ENCODE results near the gene PCDH15.
A peak's percentile ranks its signal among the peaks of the same experiment; 100 is the strongest.

The PCDH15 gene

DNA sequence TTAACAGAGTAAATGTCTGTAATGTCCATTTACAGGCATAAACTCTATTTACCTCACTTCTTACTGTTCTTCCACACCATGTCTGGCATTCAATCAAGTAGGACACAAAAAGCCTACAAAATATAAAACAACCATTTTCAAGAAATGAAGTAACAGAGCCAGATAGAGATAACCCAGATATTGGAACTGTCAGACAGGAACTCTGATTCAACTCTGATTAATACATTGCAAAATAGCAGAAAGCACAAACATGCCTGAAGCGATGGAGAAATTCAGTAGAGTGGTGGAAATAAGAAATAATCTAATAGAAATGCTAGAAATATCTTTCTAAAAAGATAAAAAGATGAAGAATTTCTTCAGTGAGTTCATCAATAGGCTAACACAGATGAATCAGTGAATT lies 964.4 kb downstream of the PCDH15 start:
- no peak for TF ChIP-seq CTCF (IDR thresholded peaks at IDR 0.05; ENCODE audit: insufficient read depth, low read length, poor library complexity, severe bottlenecking)
- H3K4me3 ChIP-seq (replicated peaks; ENCODE audit: low read depth, low read length): no peak overlapping the region
- no peak for DNase-seq (ENCODE audit: extremely low read depth, insufficient read length)
- H3K27me3 ChIP-seq (replicated peaks; ENCODE audit: control insufficient read depth, insufficient read depth, low read length): no peaks in the 10 kb centered on the region
- no peaks in the 10 kb centered on the region for H3K36me3 ChIP-seq (ENCODE audit: control insufficient read depth, insufficient read depth, low read length)

GRCh38 chr10:53833908-53834307 lies 967.1 kb downstream of the PCDH15 start:
- Histone ChIP-seq H3K36me3 (ENCODE audit: control insufficient read depth, insufficient read depth, low read length) (no peaks in the 10 kb centered on the region), H3K4me3 (replicated peaks; ENCODE audit: low read depth, low read length) (no peak overlapping the region), H3K27me3 (replicated peaks; ENCODE audit: control insufficient read depth, insufficient read depth, low read length) (no peaks in the 10 kb centered on the region)
- no peak for DNase-seq (ENCODE audit: extremely low read depth, insufficient read length)
- no peak for TF ChIP-seq CTCF (IDR thresholded peaks at IDR 0.05; ENCODE audit: insufficient read depth, low read length, poor library complexity, severe bottlenecking)

GRCh38 chr10:53827261-53827660 lies 973.8 kb downstream of the PCDH15 start:
- TF ChIP-seq CTCF (IDR thresholded peaks at IDR 0.05; ENCODE audit: insufficient read depth, low read length, poor library complexity, severe bottlenecking): no peak
- no peaks in the 10 kb centered on the region for H3K27me3 ChIP-seq (replicated peaks; ENCODE audit: control insufficient read depth, insufficient read depth, low read length)
- H3K36me3 ChIP-seq (ENCODE audit: control insufficient read depth, insufficient read depth, low read length): no peaks in the 10 kb centered on the region
- no peak overlapping the region for H3K4me3 ChIP-seq (replicated peaks; ENCODE audit: low read depth, low read length)
- DNase-seq (ENCODE audit: extremely low read depth, insufficient read length): no peak

DNA sequence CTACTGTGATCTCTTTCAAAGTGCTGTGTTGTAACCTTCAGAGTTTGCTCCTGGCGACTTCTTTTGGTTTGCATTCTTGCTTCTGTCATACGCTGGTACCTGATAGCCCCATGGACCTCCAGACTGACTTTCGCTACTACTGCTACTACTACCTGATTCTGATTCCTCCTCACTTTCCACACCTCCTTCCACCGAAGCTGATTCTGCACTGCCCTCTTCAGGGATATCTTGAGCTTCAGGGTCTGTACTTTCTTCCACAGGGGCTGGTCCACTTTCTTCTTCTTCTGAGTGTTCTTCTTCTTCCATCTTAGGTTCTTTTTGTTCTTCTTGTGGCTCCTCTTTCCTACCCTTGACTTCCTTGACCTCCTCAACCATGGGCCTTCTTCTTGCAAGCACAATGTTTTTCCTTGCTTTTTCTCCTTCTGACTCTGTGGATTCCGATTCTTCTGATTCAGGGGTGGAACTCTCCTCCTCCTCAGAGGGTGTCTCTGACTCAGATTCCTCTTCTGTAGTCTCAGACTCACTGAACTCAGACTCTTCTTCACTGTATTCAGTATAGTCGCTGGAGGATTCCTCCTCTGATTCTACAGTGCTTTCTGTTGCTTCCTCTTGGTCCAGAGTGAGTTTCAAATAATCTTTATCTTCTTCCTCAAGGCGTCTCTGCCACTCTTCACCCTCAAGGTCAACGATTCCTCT lies 992.2 kb downstream of the PCDH15 start:
- H3K27me3 ChIP-seq (replicated peaks; ENCODE audit: control insufficient read depth, insufficient read depth, low read length): no peaks in the 10 kb centered on the region
- H3K36me3 ChIP-seq (ENCODE audit: control insufficient read depth, insufficient read depth, low read length): no peaks in the 10 kb centered on the region
- DNase-seq (ENCODE audit: extremely low read depth, insufficient read length): no peak
- TF ChIP-seq CTCF (IDR thresholded peaks at IDR 0.05; ENCODE audit: insufficient read depth, low read length, poor library complexity, severe bottlenecking): no peak
- H3K4me3 ChIP-seq (replicated peaks; ENCODE audit: low read depth, low read length): no peak overlapping the region

DNA sequence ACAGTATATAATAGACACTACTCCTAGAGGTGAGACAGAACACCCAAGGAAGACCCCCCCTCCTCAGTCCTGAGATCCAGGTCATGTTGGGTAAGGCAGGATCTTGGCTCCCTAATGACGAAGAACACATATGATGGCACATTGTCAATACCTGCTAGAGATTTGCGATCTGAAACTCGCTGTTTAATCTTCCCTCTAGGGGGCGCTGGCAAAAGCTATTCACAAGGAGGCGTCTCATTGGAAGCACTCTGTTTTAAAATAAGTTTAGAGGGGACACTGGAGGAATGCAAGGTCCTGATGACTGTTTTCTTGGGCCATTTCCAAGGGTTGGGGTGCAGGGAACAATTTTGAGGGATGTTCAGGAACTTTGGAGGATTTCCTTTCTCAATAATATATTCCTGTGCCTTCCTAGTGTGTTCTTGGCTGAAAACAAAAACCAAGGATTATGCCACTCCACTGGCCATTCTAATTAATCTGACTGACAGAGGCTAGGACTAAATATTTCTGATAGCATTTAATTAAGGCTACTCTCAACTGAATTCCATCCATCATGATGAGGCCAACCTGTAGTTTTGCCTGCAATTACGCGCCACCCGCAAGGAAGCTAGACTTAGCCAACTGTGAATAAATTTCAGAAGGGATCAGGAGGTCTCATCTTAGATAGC lies 1014.7 kb downstream of the PCDH15 start:
- Histone ChIP-seq H3K4me3 (replicated peaks; ENCODE audit: low read depth, low read length) (no peak overlapping the region), H3K27me3 (replicated peaks; ENCODE audit: control insufficient read depth, insufficient read depth, low read length) (no peaks in the 10 kb centered on the region), H3K36me3 (ENCODE audit: control insufficient read depth, insufficient read depth, low read length) (no peaks in the 10 kb centered on the region)
- no peak for DNase-seq (ENCODE audit: extremely low read depth, insufficient read length)
- TF ChIP-seq CTCF (IDR thresholded peaks at IDR 0.05; ENCODE audit: insufficient read depth, low read length, poor library complexity, severe bottlenecking): peak; percentile 17

Measured in GM06990 (cell line).